H9 (cell line): Measurements from ENCODE around the gene GCNT1. TPM values are rescaled to one million over a fixed set of nuclear protein-coding genes. Genes with fewer than 3 reads are reported as not detected.
"Not testable (repeated sequence)": the region's sequence is repeated elsewhere in the genome, so short reads cannot be mapped to it uniquely, and the experiment has no call there.

Source experiments
- DNase-seq: peaks from one replicate; pipeline ENCODE4 v3.0.0-alpha.2; 2017
- H2AFZ ChIP-seq: one replicate; pipeline ENCODE4 v1.6.1; 2013; ENCODE audit warnings: mild to moderate bottlenecking, low read length, control low read depth, moderate library complexity
- H2AK5ac ChIP-seq: 2 replicates; pipeline ENCODE4 v1.6.1; 2013; ENCODE audit warnings: low read length, control low read depth, mixed read lengths; ENCODE audit not compliant: insufficient read length
- H2BK120ac ChIP-seq: one replicate; pipeline ENCODE4 v1.6.1; 2013; ENCODE audit warnings: low read depth, mild to moderate bottlenecking, low read length, control low read depth, inconsistent platforms; ENCODE audit not compliant: poor library complexity, severe bottlenecking
- H2BK12ac ChIP-seq: 2 replicates; pipeline ENCODE4 v1.6.1; 2013; ENCODE audit warnings: low read length, control low read depth, mixed read lengths, low read depth; ENCODE audit not compliant: insufficient read length
- H2BK15ac ChIP-seq: 2 replicates; pipeline ENCODE4 v1.6.1; 2013; ENCODE audit warnings: low read depth, low read length, control low read depth
- H2BK20ac ChIP-seq: one replicate; pipeline ENCODE4 v1.6.1; 2013; ENCODE audit warnings: low read depth, mild to moderate bottlenecking, low read length, control low read depth, inconsistent platforms; ENCODE audit not compliant: poor library complexity, severe bottlenecking
- H2BK5ac ChIP-seq: 2 replicates; pipeline ENCODE4 v1.6.1; 2013; ENCODE audit warnings: low read length, control low read depth, mixed read lengths; ENCODE audit not compliant: insufficient read length
- H3K14ac ChIP-seq: 2 replicates; pipeline ENCODE4 v1.6.1; 2013; ENCODE audit warnings: low read length, control low read depth; ENCODE audit not compliant: insufficient read depth
- H3K18ac ChIP-seq: 2 replicates; pipeline ENCODE4 v1.6.1; 2013; ENCODE audit warnings: low read depth, mild to moderate bottlenecking, mixed read lengths, low read length, control low read depth; ENCODE audit not compliant: insufficient read length
- H3K23ac ChIP-seq: 2 replicates; pipeline ENCODE4 v1.6.1; 2013; ENCODE audit warnings: low read length, control low read depth, mixed read lengths, low read depth; ENCODE audit not compliant: insufficient read length
- H3K23me2 ChIP-seq: 2 replicates; pipeline ENCODE4 v1.6.1; 2013; ENCODE audit warnings: low read depth, mild to moderate bottlenecking, mixed read lengths, low read length, control low read depth; ENCODE audit not compliant: insufficient read length, poor library complexity, severe bottlenecking
- H3K27ac ChIP-seq: 2 replicates; pipeline ENCODE4 v1.5.1; 2013; ENCODE audit warnings: low read length, control low read depth, mixed read lengths, low read depth; ENCODE audit not compliant: insufficient read length
- H3K27me3 ChIP-seq: 2 replicates; pipeline ENCODE4 v1.6.1; 2013; ENCODE audit warnings: low read length, control low read depth, inconsistent platforms; ENCODE audit not compliant: insufficient read depth
- H3K4ac ChIP-seq: 2 replicates; pipeline ENCODE4 v1.6.1; 2013; ENCODE audit warnings: low read depth, mild to moderate bottlenecking, control low read depth, inconsistent platforms, low read length, moderate library complexity
- H3K4me1 ChIP-seq: 2 replicates; pipeline ENCODE4 v1.6.1; 2013; ENCODE audit warnings: low read length, control low read depth, inconsistent platforms; ENCODE audit not compliant: insufficient read depth
- H3K4me2 ChIP-seq: 2 replicates; pipeline ENCODE4 v1.6.1; 2013; ENCODE audit warnings: low read length, control low read depth, mixed read lengths; ENCODE audit not compliant: insufficient read length, insufficient read depth
- H3K56ac ChIP-seq: 2 replicates; pipeline ENCODE4 v1.6.1; 2013; ENCODE audit warnings: low read depth, mild to moderate bottlenecking, mixed read lengths, low read length, control low read depth; ENCODE audit not compliant: insufficient read length
- H3K79me1 ChIP-seq: 2 replicates; pipeline ENCODE4 v1.6.1; 2013; ENCODE audit warnings: low read depth, mild to moderate bottlenecking, moderate library complexity, low read length, control low read depth, inconsistent platforms; ENCODE audit not compliant: insufficient read depth, poor library complexity, severe bottlenecking
- H3K79me2 ChIP-seq: 2 replicates; pipeline ENCODE4 v1.6.1; 2013; ENCODE audit warnings: low read length, control low read depth, inconsistent platforms; ENCODE audit not compliant: insufficient read depth
- H3K9ac ChIP-seq: 2 replicates; pipeline ENCODE4 v1.6.1; 2013; ENCODE audit warnings: low read length, control low read depth, mixed read lengths; ENCODE audit not compliant: insufficient read length; ENCODE audit errors: extremely low read depth
- H3K9me3 ChIP-seq: one replicate; pipeline ENCODE4 v1.6.1; 2013; ENCODE audit warnings: low read depth, low read length, inconsistent platforms; ENCODE audit not compliant: control insufficient read depth
- H3T11ph ChIP-seq: one replicate; pipeline ENCODE4 v1.6.1; 2013; ENCODE audit warnings: mild to moderate bottlenecking, low read length, control low read depth, inconsistent platforms
- H4K20me1 ChIP-seq: one replicate; pipeline ENCODE4 v1.6.1; 2013; ENCODE audit not compliant: control insufficient read depth, insufficient read length, insufficient read depth
- H4K5ac ChIP-seq: 2 replicates; pipeline ENCODE4 v1.6.1; 2013; ENCODE audit warnings: low read depth, mild to moderate bottlenecking, mixed read lengths, low read length, control low read depth; ENCODE audit not compliant: insufficient read length
- H4K8ac ChIP-seq: replicated peaks from 2 replicates; pipeline ENCODE4 v1.6.1; 2013; ENCODE audit warnings: low read length, control low read depth, mixed read lengths, low read depth; ENCODE audit not compliant: insufficient read length
- H4K91ac ChIP-seq: 2 replicates; pipeline ENCODE4 v1.6.1; 2013; ENCODE audit warnings: low read depth, mild to moderate bottlenecking, moderate library complexity, mixed read lengths, low read length, control low read depth; ENCODE audit not compliant: insufficient read length
- H3K27ac Mint-ChIP-seq, 3 experiments: 2 replicates in 2 of 3; 3 replicates in 1 of 3; pipeline ENCODE4 v1.8.0; 2020 to 2021; ENCODE audit warnings: mixed read lengths in 3 of 3, mild to moderate bottlenecking in 1 of 3, moderate library complexity in 1 of 3
- H3K27me3 Mint-ChIP-seq: 2 replicates; pipeline ENCODE4 v1.8.0; 2021; ENCODE audit warnings: low read depth, mild to moderate bottlenecking, moderate library complexity, mixed read lengths
- H3K36me3 Mint-ChIP-seq, 3 experiments: 2 replicates in 2 of 3; 3 replicates in 1 of 3; pipeline ENCODE4 v1.8.0; 2020 to 2021; ENCODE audit warnings: low read depth in 3 of 3, mixed read lengths in 3 of 3; ENCODE audit not compliant: insufficient read depth in 1 of 3
- H3K4me1 Mint-ChIP-seq, 2 experiments: 2 replicates each; pipeline ENCODE4 v1.8.0; 2020; ENCODE audit warnings: mixed read lengths in 2 of 2
- H3K4me3 Mint-ChIP-seq, 2 experiments: 2 replicates in 1 of 2; 3 replicates in 1 of 2; pipeline ENCODE4 v1.8.0; 2020 to 2021; ENCODE audit warnings: mild to moderate bottlenecking in 2 of 2, mixed read lengths in 2 of 2, moderate library complexity in 1 of 2
- H3K9me3 Mint-ChIP-seq, 2 experiments: 2 replicates in 1 of 2; 3 replicates in 1 of 2; pipeline ENCODE4 v1.8.0; 2020; ENCODE audit warnings: mild to moderate bottlenecking in 2 of 2, mixed read lengths in 2 of 2, moderate library complexity in 1 of 2
- CTCF ChIP-seq: fragments of 200-600 bp; sonication (generic); conservative IDR thresholded peaks from 3 replicates; pipeline ENCODE4 v1.8.0; 2021; ENCODE audit warnings: antibody characterized with exemption, mild to moderate bottlenecking
- WGBS: extraction: QIAGEN DNeasy Blood & Tissue Kit; methylation state at CpG from one replicate; pipeline ENCODE4 v1.1.7; 2013; ENCODE audit warnings: missing lambda C conversion rate, low lambda C conversion rate, mixed read lengths; ENCODE audit not compliant: insufficient read length; ENCODE audit errors: extremely low coverage; 5-methylcytosine and 5-hydroxymethylcytosine counted together
- total RNA-seq: library from RNA; stranded (reverse); gene quantifications from 2 replicates; pipeline ENCODE4 v1.2.1, GENCODE V29; 2021

The GCNT1 gene
- total RNA-seq, 1 experiment from 2014 or later: 35.6 TPM

- Mint-ChIP-seq H3K9me3 (peaks cover 5 to 8% of the 10 kb centered on the region in 2 experiments; a peak in 4 of 5 replicates), H3K27ac (peak overlapping the region in 1 of 3 experiments; percentile 2; a peak in 2 of 7 replicates), H3K4me1 (peaks cover 32 to 42% of the 10 kb centered on the region in 2 experiments), H3K27me3 (no peaks in the 10 kb centered on the region; the same call in 1 of the 2 replicates), H3K36me3 (peaks cover 20 to 48% (median 32%) of the 10 kb centered on the region in 3 experiments), H3K4me3 (no peak overlapping the region)
- H4K5ac ChIP-seq: no peak overlapping the region
- H3K23me2 ChIP-seq: no peaks in the 10 kb centered on the region
- H3K56ac ChIP-seq: no peak overlapping the region
- H4K8ac ChIP-seq: no peak overlapping the region
- no peak for DNase-seq
- H3K9ac ChIP-seq: no peak overlapping the region
- no peak overlapping the region for H3K27ac ChIP-seq
- H2BK5ac ChIP-seq: no peak overlapping the region
- no CpG with 5 or more reads among the region's 6 CpGs for WGBS
- no peak overlapping the region for H2BK120ac ChIP-seq
- no peaks in the 10 kb centered on the region for H4K20me1 ChIP-seq
- H3K4me2 ChIP-seq: no peak overlapping the region
- H2BK20ac ChIP-seq: no peak overlapping the region
- no peak overlapping the region for H2BK15ac ChIP-seq
- no peak overlapping the region for H2AK5ac ChIP-seq
- H3K4ac ChIP-seq: no peak overlapping the region
- H3K79me2 ChIP-seq: no peaks in the 10 kb centered on the region; the same call in 1 of the 2 replicates
- no peak overlapping the region for H3K14ac ChIP-seq
- no peaks in the 10 kb centered on the region for H3K27me3 ChIP-seq
- no peaks in the 10 kb centered on the region for H3K9me3 ChIP-seq
- H3T11ph ChIP-seq: no peak overlapping the region
- no peak overlapping the region for H3K23ac ChIP-seq
- H2BK12ac ChIP-seq: no peak overlapping the region
- TF ChIP-seq CTCF: no peak
- no peak overlapping the region for H4K91ac ChIP-seq
- no peaks in the 10 kb centered on the region for H3K79me1 ChIP-seq
- no peaks in the 10 kb centered on the region for H3K4me1 ChIP-seq
- no peak overlapping the region for H2AFZ ChIP-seq
- no peak overlapping the region for H3K18ac ChIP-seq
Measured at GRCh38 chr9:76490249-76490990, 31.4 kb downstream of the GCNT1 start.

GRCh38 chr9:76491056-76491455, 32.1 kb downstream of the GCNT1 start:
- H3K9me3 Mint-ChIP-seq, H2BK15ac ChIP-seq, H4K20me1 ChIP-seq, H2BK20ac ChIP-seq, H2BK5ac ChIP-seq, H3K79me2 ChIP-seq, H3K23ac ChIP-seq, H2AK5ac ChIP-seq, H4K5ac ChIP-seq, H3K56ac ChIP-seq, H2BK12ac ChIP-seq, H3K23me2 ChIP-seq, H3K4ac ChIP-seq, H2BK120ac ChIP-seq, H3K9ac ChIP-seq, H4K91ac ChIP-seq, H2AFZ ChIP-seq, H4K8ac ChIP-seq, H3K4me3 Mint-ChIP-seq, DNase-seq, H3T11ph ChIP-seq, H3K4me1 ChIP-seq, H3K27me3 ChIP-seq, H3K14ac ChIP-seq, H3K4me2 ChIP-seq, H3K9me3 ChIP-seq, H3K79me1 ChIP-seq, H3K27ac ChIP-seq, H3K18ac ChIP-seq, H3K27me3 Mint-ChIP-seq: not testable (repeated sequence)
- peaks cover 21 to 45% (median 33%) of the 10 kb centered on the region in 3 experiments for H3K36me3 Mint-ChIP-seq
- H3K4me1 Mint-ChIP-seq: peaks cover 32 to 42% of the 10 kb centered on the region in 2 experiments
- H3K27ac Mint-ChIP-seq: peak overlapping the region in 1 of 3 experiments; percentile 2; a peak in 2 of 7 replicates
- WGBS: no CpG with 5 or more reads among the region's 1 CpG
